B cell (primary cell): Measurements from ENCODE around the gene SHH. TPM values are rescaled to one million over a fixed set of nuclear protein-coding genes. Genes with fewer than 3 reads are reported as not detected.

Source experiments
- ATAC-seq: fragments of 200-7000 bp; cut with Tn5 transposase; one replicate; pipeline ENCODE4 v1.10.0; 2021; ENCODE audit warnings: low read depth, mild to moderate bottlenecking, moderate number of reproducible peaks, moderate library complexity
- CTCF ChIA-PET: fragments of 350-600 bp; sonication (Branson Sonifier 250); formaldehyde crosslinking; loops from one replicate; lab custom pipeline; 2021; ENCODE audit warnings: antibody characterized with exemption, inconsistent platforms; lab: Charles Lee
- POLR2A ChIA-PET: fragments of 350-600 bp; sonication (Branson Sonifier 250); formaldehyde crosslinking; loops from one replicate; lab custom pipeline; 2021; ENCODE audit warnings: antibody characterized with exemption; lab: Charles Lee
- DNase-seq: peaks from one replicate; pipeline ENCODE4 v3.0.0; 2013
- H2AFZ ChIP-seq: 2 replicates; pipeline ENCODE4 v1.6.1; 2012; ENCODE audit warnings: mild to moderate bottlenecking, low read depth, low read length; ENCODE audit not compliant: insufficient read depth, poor library complexity, severe bottlenecking
- H3K27ac ChIP-seq, 2 donors: 1 replicate in 1 of 2; 2 replicates in 1 of 2; pipeline ENCODE4 v1.5.1; 2012 to 2013; ENCODE audit warnings: low read length in 2 of 2, mild to moderate bottlenecking in 2 of 2, moderate library complexity in 1 of 2
- H3K27me3 ChIP-seq, 4 experiments: fragments of 200-600 bp in 1 of 4; sonication (generic) in 1 of 4; replicated peaks in 1 of 4; 1 replicate in 2 of 4; 2 replicates in 2 of 4; pipeline versions ENCODE4 v1.6.1 to v1.7.0; 2013 to 2016; ENCODE audit warnings: low read length in 3 of 4, mild to moderate bottlenecking in 2 of 4, mixed read lengths in 1 of 4, moderate library complexity in 1 of 4; ENCODE audit not compliant: insufficient read depth in 4 of 4, control insufficient read depth in 3 of 4; ENCODE audit errors: control extremely low read depth in 1 of 4
- H3K36me3 ChIP-seq, 2 experiments: replicated peaks in 1 of 2; 1 replicate in 1 of 2; 2 replicates in 1 of 2; pipeline versions ENCODE4 v1.6.1 to v1.7.1; 2013; ENCODE audit warnings: low read length in 1 of 2; ENCODE audit not compliant: insufficient read depth in 2 of 2, control insufficient read depth in 1 of 2; ENCODE audit errors: control extremely low read depth in 1 of 2, extremely low read depth in 1 of 2
- H3K4me1 ChIP-seq, 2 donors: fragments of 200-600 bp in 1 of 2; sonication (generic) in 1 of 2; 1 replicate in 1 of 2; 2 replicates in 1 of 2; pipeline versions ENCODE4 v1.5.1 to v1.6.1; 2013 to 2017; ENCODE audit warnings: low read length in 2 of 2; ENCODE audit not compliant: control insufficient read depth in 2 of 2, insufficient read depth in 2 of 2
- H3K4me2 ChIP-seq: replicated peaks from 2 replicates; pipeline ENCODE3; 2012; ENCODE audit warnings: mild to moderate bottlenecking, low read depth, low read length; ENCODE audit not compliant: poor library complexity, severe bottlenecking
- H3K4me3 ChIP-seq, 5 experiments: fragments of 200-600 bp in 1 of 5; sonication (generic) in 1 of 5; 1 replicate in 3 of 5; 2 replicates in 2 of 5; pipeline versions ENCODE4 v1.5.1 to v1.7.0; 2011 to 2016; ENCODE audit warnings: low read length in 4 of 5, mild to moderate bottlenecking in 4 of 5, low read depth in 2 of 5, control low read depth in 1 of 5, moderate library complexity in 1 of 5; ENCODE audit not compliant: insufficient read depth in 1 of 5; ENCODE audit errors: control extremely low read depth in 1 of 5, extremely low read depth in 1 of 5
- H3K79me2 ChIP-seq: fragments of 200-600 bp; sonication (generic); one replicate; pipeline ENCODE4 v1.6.0; 2016; ENCODE audit warnings: low read length; ENCODE audit not compliant: control insufficient read depth, insufficient read depth
- H3K9ac ChIP-seq: fragments of 200-600 bp; sonication (generic); 2 replicates; pipeline ENCODE4 v1.6.1; 2017; ENCODE audit warnings: mild to moderate bottlenecking, low read length, moderate library complexity
- H3K9me3 ChIP-seq, 3 donors: one replicate each; pipeline versions ENCODE4 v1.6.1 to v1.7.1; 2013; ENCODE audit warnings: low read length in 2 of 3; ENCODE audit not compliant: control insufficient read depth in 2 of 3, insufficient read depth in 1 of 3; ENCODE audit errors: control extremely low read depth in 1 of 3
- H4K20me1 ChIP-seq: 2 replicates; pipeline ENCODE4 v1.6.0; 2012; ENCODE audit warnings: mild to moderate bottlenecking, low read length; ENCODE audit not compliant: insufficient read depth, control insufficient read depth, poor library complexity, severe bottlenecking
- H3K27ac Mint-ChIP-seq: one replicate; pipeline ENCODE4 v1.8.0; 2021; ENCODE audit warnings: mixed read lengths
- H3K27me3 Mint-ChIP-seq: one replicate; pipeline ENCODE4 v1.8.0; 2021; ENCODE audit warnings: mixed read lengths
- H3K4me1 Mint-ChIP-seq: one replicate; pipeline ENCODE4 v1.8.0; 2021; ENCODE audit warnings: mixed read lengths
- H3K4me3 Mint-ChIP-seq: one replicate; pipeline ENCODE4 v1.8.0; 2021; ENCODE audit warnings: mixed read lengths
- H3K9me3 Mint-ChIP-seq: one replicate; pipeline ENCODE4 v1.8.0; 2022; ENCODE audit warnings: mixed read lengths; ENCODE audit not compliant: insufficient read depth
- CTCF ChIP-seq: fragments of 200-600 bp; IDR thresholded peaks from one replicate; pipeline ENCODE4 v1.8.0; 2022; ENCODE audit warnings: antibody characterized with exemption, mild to moderate bottlenecking
- EZH2 ChIP-seq: IDR thresholded peaks from 2 replicates; pipeline ENCODE4 v1.6.1; 2012; ENCODE audit warnings: borderline replicate concordance, low read depth, mild to moderate bottlenecking, moderate library complexity, low read length; ENCODE audit not compliant: insufficient read depth, poor library complexity, severe bottlenecking
- WGBS: methylation state at CpG from one replicate; pipeline ENCODE4 v1.1.5; 2013; ENCODE audit warnings: missing lambda C conversion rate; ENCODE audit not compliant: insufficient coverage; 5-methylcytosine and 5-hydroxymethylcytosine counted together
- intact Hi-C: fragments of 100-400 bp; cut with micrococcal nuclease; formaldehyde crosslinking; loops from one replicate; pipeline ENCODE4 v1.10.0; 2022
- polyA plus RNA-seq: library from polyadenylated mRNA; depleted of rRNA; stranded (reverse); fragments of >200 nt; gene quantifications from 2 replicates; pipeline ENCODE4 v1.2.3, GENCODE V29; 2012
- total RNA-seq, 2 donors: library from RNA; stranded (reverse); fragments of 120-200 nt in 1 of 2; gene quantifications; 1 replicate in 1 of 2; 2 replicates in 1 of 2; pipeline versions ENCODE4 v1.2.3 to v1.2.4, GENCODE V29; 2013 to 2022

Gene SHH
- total and polyA plus RNA-seq, 2 donors (not counting 1 experiment from before 2014, with no cell fraction given), result not detected

GRCh38 chr7:155781433-155781832 lies 30.8 kb downstream of the SHH start:
- Histone ChIP-seq H4K20me1 (peaks cover 28% of the 10 kb centered on the region), H3K79me2 (peaks cover 3% of the 10 kb centered on the region), H2AFZ (no peak overlapping the region), H3K27ac (no peak overlapping the region), H3K4me1 (no peaks in the 10 kb centered on the region), H3K9me3 (no peaks in the 10 kb centered on the region), H3K9ac (no peak overlapping the region), H3K4me3 (no peak overlapping the region), H3K27me3 (no peaks in the 10 kb centered on the region), H3K4me2 (no peak overlapping the region), H3K36me3 (peaks cover 0 to 65% of the 10 kb centered on the region in 2 experiments)
- intact Hi-C loops, result no loop called here
- Mint-ChIP-seq H3K4me3 (no peak overlapping the region), H3K27ac (no peak overlapping the region), H3K9me3 (no peaks in the 10 kb centered on the region), H3K4me1 (peaks cover 4% of the 10 kb centered on the region), H3K27me3 (peaks cover 4% of the 10 kb centered on the region)
- TF ChIP-seq EZH2 (no peak), CTCF (no peak)
- WGBS, result over 99% methylated on average over 15 of the region's 20 CpGs
- ChIA-PET POLR2A (no interaction called here), CTCF (no interaction called here)
- DNase-seq (no peak), ATAC-seq (no peak)

- H3K9me3 Mint-ChIP-seq, result no peaks in the 10 kb centered on the region
- no peak for DNase-seq
- POLR2A ChIA-PET, result interaction anchor here (0.6 kb wide), 1 partner anchor 88 kb away, joined by 3 read pairs; no protein-coding TSS in a partner anchor
- no peak overlapping the region for H3K9ac ChIP-seq
- no peak overlapping the region for H3K4me3 Mint-ChIP-seq
- H3K9me3 ChIP-seq, result no peaks in the 10 kb centered on the region
- WGBS, result 95% methylated on average over 20 of the region's 24 CpGs
- H3K27me3 Mint-ChIP-seq, result no peaks in the 10 kb centered on the region
- no peak overlapping the region for H3K27ac Mint-ChIP-seq
- peaks cover 5% of the 10 kb centered on the region for H3K79me2 ChIP-seq
- CTCF ChIA-PET, result no interaction called here
- H3K4me3 ChIP-seq, result no peak overlapping the region
- no peak for ATAC-seq
- H4K20me1 ChIP-seq, result peaks cover 28% of the 10 kb centered on the region
- no peak for TF ChIP-seq CTCF
- no peak for TF ChIP-seq EZH2
- H3K4me2 ChIP-seq, result no peak overlapping the region
- H3K27me3 ChIP-seq, result no peaks in the 10 kb centered on the region
- no peaks in the 10 kb centered on the region for H3K4me1 ChIP-seq
- intact Hi-C loops, result no loop called here
- no peak overlapping the region for H3K27ac ChIP-seq
- no peak overlapping the region for H2AFZ ChIP-seq
- peaks cover 0 to 71% of the 10 kb centered on the region in 2 experiments for H3K36me3 ChIP-seq
- H3K4me1 Mint-ChIP-seq, result no peaks in the 10 kb centered on the region
These were observed 31.4 kb downstream of the SHH start for GRCh38 chr7:155780884-155781283.
